OCI-LY3 (cell line): ENCODE measurements around the gene FIBIN.

Source experiments
- H2AFZ ChIP-seq: fragments of 200-600, 300-600 bp; shearing (Covaris generic); 2 replicates; pipeline ENCODE4 v1.6.0; 2014; ENCODE audit warnings: antibody characterized with exemption, low read depth, low read length
- H3K27ac ChIP-seq: fragments of 200-600, 300-600 bp; sonication (generic); 2 replicates; pipeline ENCODE4 v1.5.1; 2014; ENCODE audit warnings: mild to moderate bottlenecking, low read length, moderate library complexity, mixed read lengths
- H3K27me3 ChIP-seq: fragments of 200-600, 300-600 bp; sonication (generic); 2 replicates; pipeline ENCODE4 v1.6.1; 2014; ENCODE audit warnings: low read depth, low read length, mixed read lengths
- H3K36me3 ChIP-seq: fragments of 200-600, 300-600 bp; sonication (generic); replicated peaks from 2 replicates; pipeline ENCODE3; 2014; ENCODE audit warnings: low read depth, low read length, mixed read lengths
- H3K4me1 ChIP-seq: fragments of 300-600, 200-600 bp; sonication (generic); 2 replicates; pipeline ENCODE4 v1.6.1; 2014; ENCODE audit warnings: low read length, mixed read lengths
- H3K4me2 ChIP-seq: fragments of 200-600, 300-600 bp; sonication (generic); 2 replicates; pipeline ENCODE4 v1.6.1; 2014; ENCODE audit warnings: low read length, mixed read lengths
- H3K4me3 ChIP-seq: fragments of 300-600, 200-600 bp; sonication (generic); 2 replicates; pipeline ENCODE4 v1.5.1; 2014; ENCODE audit warnings: antibody characterized with exemption, mild to moderate bottlenecking, low read length, moderate library complexity
- H3K79me2 ChIP-seq: fragments of 300-600, 200-600 bp; shearing (Covaris generic); 2 replicates; pipeline ENCODE4 v1.6.1; 2014; ENCODE audit warnings: mild to moderate bottlenecking, low read length, mixed read lengths
- H3K9ac ChIP-seq: fragments of 300-600, 200-600 bp; shearing (Covaris generic); 2 replicates; pipeline ENCODE4 v1.6.0; 2014; ENCODE audit warnings: mild to moderate bottlenecking, low read length, moderate library complexity
- H3K9me3 ChIP-seq: fragments of 200-600, 300-600 bp; shearing (Covaris generic); 2 replicates; pipeline ENCODE4 v1.6.1; 2014; ENCODE audit warnings: low read length, mixed read lengths; ENCODE audit not compliant: insufficient read depth
- H4K20me1 ChIP-seq: fragments of 200-600, 300-600 bp; sonication (generic); 2 replicates; pipeline ENCODE4 v1.6.1; 2016; ENCODE audit warnings: low read length, mixed read lengths; ENCODE audit not compliant: insufficient read depth
- CTCF ChIP-seq: fragments of 200-600, 300-600 bp; sonication (generic); IDR thresholded peaks from 2 replicates; pipeline ENCODE4 v1.5.1; 2014; ENCODE audit warnings: antibody characterized with exemption, low read length, low read depth
- EZH2phosphoT487 ChIP-seq: fragments of 200-600 bp; shearing (Covaris generic); IDR thresholded peaks from 2 replicates; pipeline ENCODE4 v1.6.1; 2018; ENCODE audit warnings: antibody characterized with exemption, mixed run types, low read depth

Gene FIBIN

GRCh38 chr11:26951809-26952515, 42.0 kb upstream of the FIBIN start:
- H2AFZ ChIP-seq = no peak overlapping the region
- no peaks in the 10 kb centered on the region for H3K27me3 ChIP-seq
- H3K4me1 ChIP-seq = peaks cover 15% of the 10 kb centered on the region
- H3K27ac ChIP-seq = no peak overlapping the region
- no peaks in the 10 kb centered on the region for H3K9me3 ChIP-seq
- no peaks in the 10 kb centered on the region for H3K36me3 ChIP-seq
- TF ChIP-seq EZH2phosphoT487 = no peak
- H3K79me2 ChIP-seq = no peaks in the 10 kb centered on the region
- no peak overlapping the region for H3K9ac ChIP-seq
- no peak overlapping the region for H3K4me2 ChIP-seq
- H3K4me3 ChIP-seq = no peak overlapping the region
- no peaks in the 10 kb centered on the region for H4K20me1 ChIP-seq

- Histone ChIP-seq H3K79me2 (no peaks in the 10 kb centered on the region), H3K4me3 (no peak overlapping the region), H2AFZ (no peak overlapping the region), H3K4me1 (peaks cover 3% of the 10 kb centered on the region), H3K27ac (no peak overlapping the region), H3K36me3 (no peaks in the 10 kb centered on the region), H3K9ac (no peak overlapping the region), H3K27me3 (no peaks in the 10 kb centered on the region), H3K9me3 (no peaks in the 10 kb centered on the region), H4K20me1 (no peaks in the 10 kb centered on the region), H3K4me2 (no peak overlapping the region)
- TF ChIP-seq CTCF (no peak), EZH2phosphoT487 (no peak)
Measured at GRCh38 chr11:26953770-26954392, 40.0 kb upstream of the FIBIN start.

- H3K4me3 ChIP-seq = no peak overlapping the region
- no peak overlapping the region for H3K27ac ChIP-seq
- H3K4me2 ChIP-seq = no peak overlapping the region
- no peaks in the 10 kb centered on the region for H3K79me2 ChIP-seq
- H4K20me1 ChIP-seq = no peaks in the 10 kb centered on the region
- H3K9me3 ChIP-seq = no peaks in the 10 kb centered on the region
- no peaks in the 10 kb centered on the region for H3K36me3 ChIP-seq
- no peak overlapping the region for H2AFZ ChIP-seq
- no peaks in the 10 kb centered on the region for H3K27me3 ChIP-seq
- H3K4me1 ChIP-seq = no peaks in the 10 kb centered on the region
- no peak for TF ChIP-seq EZH2phosphoT487
- no peak for TF ChIP-seq CTCF
- no peak overlapping the region for H3K9ac ChIP-seq
Measured at GRCh38 chr11:26958005-26958701, 35.8 kb upstream of the FIBIN start.

- H3K9ac ChIP-seq = no peak overlapping the region
- no peak for TF ChIP-seq CTCF
- TF ChIP-seq EZH2phosphoT487 = no peak
- H3K27ac ChIP-seq = no peak overlapping the region
- no peak overlapping the region for H3K4me2 ChIP-seq
- H4K20me1 ChIP-seq = no peaks in the 10 kb centered on the region
- no peak overlapping the region for H2AFZ ChIP-seq
- no peaks in the 10 kb centered on the region for H3K79me2 ChIP-seq
- no peak overlapping the region for H3K4me3 ChIP-seq
- no peaks in the 10 kb centered on the region for H3K9me3 ChIP-seq
- H3K27me3 ChIP-seq = no peaks in the 10 kb centered on the region
- no peaks in the 10 kb centered on the region for H3K4me1 ChIP-seq
- no peaks in the 10 kb centered on the region for H3K36me3 ChIP-seq
Measured at GRCh38 chr11:26958702-26959049, 35.2 kb upstream of the FIBIN start.
